ENCODE results near the gene MYLK3. TPM values are rescaled to one million over a fixed set of nuclear protein-coding genes. Genes with fewer than 3 reads are reported as not detected.

MYLK3 gene
- total and polyA plus RNA-seq, 2 of the 4 experiments (the other 2 are of a cell fraction), result under 0.01 to 0.03 TPM

DNA sequence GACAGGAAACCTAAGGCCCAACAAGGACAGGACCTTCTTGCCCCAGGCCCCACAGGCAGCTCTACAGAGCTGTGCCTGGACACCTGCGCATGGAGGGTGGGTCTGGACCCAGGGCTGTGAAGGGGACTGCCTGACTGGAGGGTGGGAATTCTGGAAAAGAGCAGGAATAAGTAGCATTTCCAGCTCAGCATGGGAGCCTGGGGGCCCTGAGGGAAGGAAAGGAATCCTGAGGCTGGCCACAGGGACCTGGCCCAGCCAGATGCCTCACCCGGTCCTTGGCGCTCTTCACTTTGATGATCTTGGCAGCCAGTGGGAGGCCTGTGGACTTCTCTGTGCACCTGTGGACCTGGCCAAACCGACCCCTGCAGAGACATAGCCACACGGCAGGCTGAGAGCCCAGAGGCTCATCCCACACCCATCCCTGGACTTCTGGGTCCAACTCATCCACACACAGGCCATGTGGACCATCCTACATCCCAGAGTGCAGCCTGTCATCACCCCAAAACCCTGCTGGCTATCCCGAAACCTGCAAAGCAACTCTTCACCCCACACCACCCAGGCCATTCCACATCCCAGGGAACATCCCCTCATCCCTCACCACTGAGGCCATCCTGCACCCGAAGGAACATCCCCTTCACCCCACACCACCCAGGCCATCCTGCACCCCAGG lies 18.7 kb downstream of the MYLK3 start:
- H4K91ac ChIP-seq (ENCODE audit: insufficient read depth, low read depth, low read length), result no peak overlapping the region
- no TSS peak for BruUV-seq (replicated peaks)
- in situ Hi-C loops (cut with MboI; ENCODE audit: low sequenced_read_pairs) (no loop called here), dilution Hi-C loops (cut with HindIII; ENCODE audit: low sequenced_read_pairs, unreplicated experiment) (no loop called here), intact Hi-C loops (cut with micrococcal nuclease) (no loop called here)
- no peak overlapping the region for H2AK5ac ChIP-seq (ENCODE audit: low read depth, low read length)
- no peak overlapping the region for H2BK15ac ChIP-seq (ENCODE audit: low read depth, low read length)
- no peak overlapping the region for H2BK5ac ChIP-seq (ENCODE audit: low read depth, low read length, poor library complexity, severe bottlenecking)
- H3K4ac ChIP-seq (ENCODE audit: low read depth, low read length), result no peak overlapping the region
- no peaks in the 10 kb centered on the region; the same call in 1 of the 2 replicates for H3K9me1 ChIP-seq (ENCODE audit: insufficient read depth, low read length)
- no peak overlapping the region for H3K14ac ChIP-seq (replicated peaks; ENCODE audit: low read depth, low read length)
- H4K20me1 ChIP-seq (ENCODE audit: insufficient read depth, low read length), result no peaks in the 10 kb centered on the region; the same call in 1 of the 2 replicates
- H3K9ac ChIP-seq (ENCODE audit: low read depth, low read length), result no peak overlapping the region
- ATAC-seq (ENCODE audit: low read depth) (no peak), DNase-seq (no peak)
- ChIA-PET POLR2A (ENCODE audit: unreplicated experiment) (no interaction called here), CTCF (no interaction called here)
- H2AFZ ChIP-seq (replicated peaks; ENCODE audit: low read length, poor library complexity), result no peak overlapping the region
- no peak overlapping the region for H4K5ac ChIP-seq (ENCODE audit: low read depth, low read length)
- H2AK9ac ChIP-seq (replicated peaks; ENCODE audit: low read depth, low read length, poor library complexity), result peak overlapping the region; percentile 28
- no peaks in the 10 kb centered on the region for H3K36me3 ChIP-seq (ENCODE audit: control insufficient read depth, insufficient read depth, low read length)
- H3K4me3 ChIP-seq (ENCODE audit: insufficient read depth, low read depth, low read length), result no peak overlapping the region
- H3K27me3 ChIP-seq (ENCODE audit: control insufficient read depth, insufficient read depth, low read length), result no peaks in the 10 kb centered on the region
- no peak overlapping the region for H3K56ac ChIP-seq (ENCODE audit: extremely low read depth, insufficient read depth, low read length)
- TF ChIP-seq MAFK (IDR thresholded peaks at IDR 0.05; ENCODE audit: low read depth, low read length), result no peak
- no peak for TF ChIP-seq ELK1 (IDR thresholded peaks at IDR 0.05; ENCODE audit: borderline replicate concordance, low read depth, low read length)
- no peak for TF ChIP-seq CTCF (conservative IDR thresholded peaks at IDR 0.05; ENCODE audit: low read depth, low read length)
- TF ChIP-seq FOS (IDR thresholded peaks at IDR 0.05; ENCODE audit: low read depth, low read length), result no peak
- no peak overlapping the region for H3K27ac ChIP-seq (ENCODE audit: insufficient read depth, low read length)
- no peak overlapping the region for H3K18ac ChIP-seq (ENCODE audit: low read depth, low read length)
- no peak overlapping the region for H2BK20ac ChIP-seq (ENCODE audit: low read depth, low read length)
- no peak overlapping the region for H3K4me2 ChIP-seq (ENCODE audit: low read depth, low read length)
- no peaks in the 10 kb centered on the region for H3K9me3 ChIP-seq (ENCODE audit: control insufficient read depth, insufficient read depth, low read length)
- H3K4me1 ChIP-seq (ENCODE audit: control insufficient read depth, insufficient read depth, low read length), result peaks cover 2% of the 10 kb centered on the region; the same call in 1 of the 2 replicates
- WGBS, 2 experiments (ENCODE audit: extremely low coverage in 2 of 2, insufficient read length in 1 of 2), result 73% methylated on average over 6 of the region's 7 CpGs; no CpG with 5 or more reads in 1 of the 2 experiments
- H2BK120ac ChIP-seq (ENCODE audit: low read depth, low read length), result no peak overlapping the region
- H4K8ac ChIP-seq (ENCODE audit: low read depth in 2 of 2, low read length in 2 of 2), result no peak overlapping the region
- H3K79me1 ChIP-seq (ENCODE audit: low read depth in 1 of 2, low read length in 2 of 2), result no peaks in the 10 kb centered on the region
- no peak overlapping the region for H3K23ac ChIP-seq (ENCODE audit: low read depth, low read length)
